ENCODE measurements around the gene DCAF17. TPM values are rescaled to one million over a fixed set of nuclear protein-coding genes. Genes with fewer than 3 reads are reported as not detected.

DCAF17 gene
- total RNA-seq, 1 donor from 2014 or later: 11.3 TPM

DNA sequence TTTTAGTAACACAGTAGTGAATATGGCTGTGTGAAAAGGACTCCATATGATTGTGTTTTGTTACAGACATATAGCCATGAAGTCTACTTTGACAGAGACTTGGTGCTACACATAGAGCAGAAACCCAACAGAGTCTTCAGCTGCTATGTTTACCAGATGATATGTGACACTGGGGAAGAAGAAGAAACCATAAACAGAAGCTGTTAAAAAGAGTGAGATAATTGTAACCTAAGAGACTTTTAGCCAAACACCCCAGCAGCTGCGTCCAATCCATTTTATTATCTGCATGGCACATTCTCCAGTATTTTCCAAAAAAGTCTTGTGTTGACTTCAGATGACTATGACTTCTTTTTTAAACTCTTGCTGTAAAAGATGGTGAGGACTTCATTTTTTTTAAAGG, 46.9 kb downstream of the DCAF17 start:
- no peaks in the 10 kb centered on the region for H3K9me3 ChIP-seq
- ATAC-seq (no peak), DNase-seq (no peak)
- no peak overlapping the region for H3K4me3 ChIP-seq
- H3K27me3 ChIP-seq: no peaks in the 10 kb centered on the region
- intact Hi-C loops (cut with DNase I): no loop called here
- no peaks in the 10 kb centered on the region for H3K4me1 ChIP-seq
- TF ChIP-seq, protein P1, sequence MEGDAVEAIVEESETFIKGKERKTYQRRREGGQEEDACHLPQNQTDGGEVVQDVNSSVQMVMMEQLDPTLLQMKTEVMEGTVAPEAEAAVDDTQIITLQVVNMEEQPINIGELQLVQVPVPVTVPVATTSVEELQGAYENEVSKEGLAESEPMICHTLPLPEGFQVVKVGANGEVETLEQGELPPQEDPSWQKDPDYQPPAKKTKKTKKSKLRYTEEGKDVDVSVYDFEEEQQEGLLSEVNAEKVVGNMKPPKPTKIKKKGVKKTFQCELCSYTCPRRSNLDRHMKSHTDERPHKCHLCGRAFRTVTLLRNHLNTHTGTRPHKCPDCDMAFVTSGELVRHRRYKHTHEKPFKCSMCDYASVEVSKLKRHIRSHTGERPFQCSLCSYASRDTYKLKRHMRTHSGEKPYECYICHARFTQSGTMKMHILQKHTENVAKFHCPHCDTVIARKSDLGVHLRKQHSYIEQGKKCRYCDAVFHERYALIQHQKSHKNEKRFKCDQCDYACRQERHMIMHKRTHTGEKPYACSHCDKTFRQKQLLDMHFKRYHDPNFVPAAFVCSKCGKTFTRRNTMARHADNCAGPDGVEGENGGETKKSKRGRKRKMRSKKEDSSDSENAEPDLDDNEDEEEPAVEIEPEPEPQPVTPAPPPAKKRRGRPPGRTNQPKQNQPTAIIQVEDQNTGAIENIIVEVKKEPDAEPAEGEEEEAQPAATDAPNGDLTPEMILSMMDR (IDR thresholded peaks at IDR 0.05): no peak
- H3K27ac ChIP-seq: no peak overlapping the region
- H3K36me3 ChIP-seq: peaks cover 10% of the 10 kb centered on the region

DNA sequence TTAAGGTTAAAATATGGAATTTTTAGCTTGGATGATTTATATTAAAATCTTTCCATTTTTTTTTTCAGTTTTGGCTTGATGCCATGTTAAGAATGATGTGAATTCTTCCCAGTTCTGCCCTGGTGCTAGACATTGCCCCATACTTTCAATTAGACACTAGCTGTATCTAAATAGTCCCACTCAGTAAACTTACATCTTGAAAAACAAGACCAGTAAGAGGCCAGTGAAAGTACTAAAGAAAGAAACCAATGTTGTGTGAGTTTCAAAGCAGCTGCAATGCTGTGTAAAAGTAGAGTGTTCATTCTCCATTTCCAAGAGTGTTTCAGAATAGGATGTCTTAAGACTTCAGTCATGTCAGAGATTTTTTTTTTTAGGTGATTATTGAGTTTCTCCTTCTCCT, 48.3 kb downstream of the DCAF17 start:
- Histone ChIP-seq H3K27me3 (no peaks in the 10 kb centered on the region), H3K9me3 (no peaks in the 10 kb centered on the region), H3K36me3 (no peaks in the 10 kb centered on the region), H3K27ac (no peak overlapping the region), H3K4me1 (no peaks in the 10 kb centered on the region), H3K4me3 (no peak overlapping the region)
- intact Hi-C loops (cut with DNase I): no loop called here
- TF ChIP-seq, protein P1 (IDR thresholded peaks at IDR 0.05): no peak
- no peak for DNase-seq
- no peak for ATAC-seq

DNA sequence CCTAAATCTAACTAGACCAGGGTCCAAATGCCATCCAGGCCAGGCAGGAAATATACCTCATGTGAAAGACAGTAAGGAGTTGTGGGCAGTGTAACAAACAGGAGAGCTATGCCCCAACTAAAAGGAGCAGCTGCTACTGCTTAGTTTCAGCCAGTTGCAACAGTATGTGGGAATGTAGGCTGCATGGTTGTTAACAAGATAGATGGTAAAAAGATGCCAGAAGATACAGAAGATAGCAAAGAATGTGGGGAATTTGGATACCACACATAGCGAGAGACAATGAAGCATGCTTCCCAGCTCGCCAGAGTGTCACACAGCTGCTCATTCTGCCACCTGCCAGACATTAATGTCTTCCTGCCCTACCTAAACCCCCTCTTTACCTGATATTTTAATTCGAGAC, 48.9 kb downstream of the DCAF17 start:
- TF ChIP-seq, protein P1 (IDR thresholded peaks at IDR 0.05): no peak
- DNase-seq (no peak), ATAC-seq (no peak)
- Histone ChIP-seq H3K9me3 (no peaks in the 10 kb centered on the region), H3K4me1 (no peaks in the 10 kb centered on the region), H3K4me3 (no peak overlapping the region), H3K27ac (no peak overlapping the region), H3K36me3 (no peaks in the 10 kb centered on the region), H3K27me3 (no peaks in the 10 kb centered on the region)
- intact Hi-C loops (cut with DNase I): no loop called here

DNA sequence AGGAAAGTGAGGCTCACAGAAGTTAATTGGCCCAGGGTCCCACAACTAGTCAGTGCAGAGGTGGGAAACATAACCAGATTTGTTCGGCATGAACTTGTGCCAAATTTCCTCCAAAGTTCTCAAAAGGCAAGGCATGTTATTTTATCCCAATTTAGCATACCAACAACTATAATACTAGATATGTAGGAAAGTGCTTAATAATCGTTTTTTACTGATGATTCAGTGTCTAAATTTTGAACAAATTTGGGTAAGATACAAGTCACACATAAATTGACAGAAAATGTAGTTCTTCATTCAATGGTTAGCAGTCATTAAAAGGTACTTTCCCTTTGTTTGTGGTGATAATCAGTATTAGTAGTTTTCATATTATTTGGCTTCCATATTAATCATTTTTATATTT, 49.8 kb downstream of the DCAF17 start:
- intact Hi-C loops (cut with DNase I): no loop called here
- DNase-seq (no peak), ATAC-seq (no peak)
- Histone ChIP-seq H3K4me3 (no peak overlapping the region), H3K27ac (no peak overlapping the region), H3K4me1 (no peaks in the 10 kb centered on the region), H3K27me3 (no peaks in the 10 kb centered on the region), H3K36me3 (no peaks in the 10 kb centered on the region), H3K9me3 (no peaks in the 10 kb centered on the region)
- TF ChIP-seq, protein P1 (IDR thresholded peaks at IDR 0.05): no peak

DNA sequence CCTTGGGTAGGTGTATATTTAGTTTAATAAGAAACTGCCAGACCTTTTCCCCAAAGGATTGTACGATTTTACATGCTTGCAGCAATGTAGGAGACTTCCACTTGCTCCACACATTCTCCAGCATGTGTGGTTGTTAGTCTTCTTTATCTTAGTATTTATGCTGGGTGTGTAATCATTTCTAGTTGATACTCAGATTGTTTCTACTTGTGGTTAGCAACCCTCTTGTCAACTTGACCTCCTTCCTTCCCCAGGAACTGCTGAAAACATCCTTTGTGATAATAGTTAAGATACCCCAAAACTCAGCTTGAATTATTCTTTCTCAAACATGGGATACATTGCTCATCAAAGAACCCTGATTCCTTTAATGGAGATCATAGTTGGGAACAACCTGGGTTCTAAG, 51.1 kb downstream of the DCAF17 start:
- no peak overlapping the region for H3K4me3 ChIP-seq
- H3K27me3 ChIP-seq: no peaks in the 10 kb centered on the region
- intact Hi-C loops (cut with DNase I): no loop called here
- H3K36me3 ChIP-seq: no peaks in the 10 kb centered on the region
- no peaks in the 10 kb centered on the region for H3K4me1 ChIP-seq
- TF ChIP-seq, protein P1 (IDR thresholded peaks at IDR 0.05): no peak
- DNase-seq (no peak), ATAC-seq (no peak)
- H3K9me3 ChIP-seq: no peaks in the 10 kb centered on the region
- no peak overlapping the region for H3K27ac ChIP-seq

DNA sequence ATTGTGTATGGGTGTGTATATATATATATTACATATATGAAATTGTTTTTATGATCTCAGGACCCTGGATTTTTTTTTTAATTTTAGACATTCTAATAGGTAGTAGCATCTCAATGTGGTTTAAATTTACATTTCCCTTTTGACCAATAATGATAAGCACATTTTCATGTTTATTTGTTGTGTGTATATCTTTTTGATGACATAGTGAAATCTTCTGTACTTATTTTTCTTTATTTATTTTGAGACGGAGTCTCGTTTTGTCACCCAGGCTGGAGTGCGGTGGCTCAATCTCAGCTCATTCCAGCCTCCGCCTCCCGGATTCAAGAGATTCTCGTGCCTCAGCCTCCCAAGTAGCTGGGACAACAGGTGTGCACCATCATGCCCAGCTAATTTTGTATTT, 53.2 kb downstream of the DCAF17 start:
- Histone ChIP-seq H3K36me3 (no peaks in the 10 kb centered on the region), H3K4me1 (no peaks in the 10 kb centered on the region), H3K4me3 (no peak overlapping the region), H3K9me3 (no peaks in the 10 kb centered on the region), H3K27me3 (no peaks in the 10 kb centered on the region), H3K27ac (no peak overlapping the region)
- DNase-seq (no peak), ATAC-seq (no peak)
- intact Hi-C loops (cut with DNase I): no loop called here
- TF ChIP-seq, protein P1 (IDR thresholded peaks at IDR 0.05): no peak
